ENCODE measurements around the gene SWAP70.

SWAP70 gene

GRCh38 chr11:9802291-9802861 is 138.5 kb downstream of the SWAP70 start:
- H3K4me3 ChIP-seq (ENCODE audit: insufficient read depth, low read length, poor library complexity, severe bottlenecking): no peak overlapping the region
- peaks cover 7% of the 10 kb centered on the region; the same call in 1 of the 2 replicates for H3F3A ChIP-seq (ENCODE audit: insufficient read depth)
- no peaks in the 10 kb centered on the region for H3K9me2 ChIP-seq (replicated peaks; ENCODE audit: insufficient read depth, low read length)
- H3K9me3 ChIP-seq (ENCODE audit: insufficient read depth, low read length): no peaks in the 10 kb centered on the region
- peak overlapping the region; percentile 7 for H3K4me2 ChIP-seq (ENCODE audit: low read depth, low read length, poor library complexity, severe bottlenecking)
- peak overlapping the region; percentile 23 for H3K27ac ChIP-seq (ENCODE audit: low read depth, low read length)
- no peak overlapping the region for H3K9ac ChIP-seq (ENCODE audit: low read length)
- no peak overlapping the region for H2AFZ ChIP-seq (ENCODE audit: low read depth, low read length, severe bottlenecking)
- no peaks in the 10 kb centered on the region for H3K27me3 ChIP-seq (ENCODE audit: low read length)
- H4K20me1 ChIP-seq (ENCODE audit: low read depth, low read length): no peaks in the 10 kb centered on the region
- no peaks in the 10 kb centered on the region for H3K79me2 ChIP-seq (ENCODE audit: insufficient read depth, low read length)
- no peak for TF ChIP-seq CTCF (IDR thresholded peaks at IDR 0.05; ENCODE audit: insufficient read depth, low read length, poor library complexity, severe bottlenecking)
- no peak for TF ChIP-seq EZH2phosphoT487 (conservative IDR thresholded peaks at IDR 0.05; ENCODE audit: low read length)
- H3K36me3 ChIP-seq (ENCODE audit: low read length): no peaks in the 10 kb centered on the region
